K562 (cell line): Measurements from ENCODE around the gene PRDM15. TPM values are rescaled to one million over a fixed set of nuclear protein-coding genes. Genes with fewer than 3 reads are reported as not detected.

Experiments
- ATAC-seq: fragments of 200-7000 bp; cut with Tn5 transposase; 3 replicates; pipeline ENCODE4 v1.9.1; 2020; ENCODE audit warnings: moderate library complexity
- BruUV-seq: library from RNA; stranded (reverse); fragments of 400-500 nt; replicated peaks from 2 replicates; lab custom pipeline; 2021; lab: Mats Ljungman, UMichigan
- CTCF ChIA-PET: fragments of 300-600 bp; formaldehyde crosslinking; extraction: SDS; loops from one replicate; lab custom pipeline; 2021; ENCODE audit warnings: low intra/inter-chr PET ratio; lab: Yijun Ruan, JAX
- POLR2A ChIA-PET: fragments of 300-600, 350-650 bp; sonication (Branson Sonifier 250); formaldehyde crosslinking; extraction: SDS; loops from one replicate; lab custom pipeline; 2021; ENCODE audit warnings: antibody characterized with exemption, inconsistent platforms; lab: Yijun Ruan, JAX
- DNase-seq, 4 experiments: peaks; one replicate each; pipeline versions ENCODE4 v3.0.0 to v3.0.0-alpha.2; 2011 to 2018; ENCODE audit warnings: low spot score in 3 of 4, mixed read lengths in 3 of 4; ENCODE audit errors: extremely low read depth in 1 of 4
- FAIRE-seq: peaks from 2 replicates; lab custom pipeline; 2011; peaks lifted over from hg19 to GRCh38; lab: Jason Lieb, UNC
- H2AFZ ChIP-seq: 2 replicates; pipeline ENCODE4 v1.6.0; 2011; ENCODE audit warnings: low read depth, low read length, control low read depth, inconsistent platforms
- H3K27ac ChIP-seq: fragments of 200-600 bp; 3 replicates; pipeline ENCODE4 v1.8.0; 2011; ENCODE audit warnings: low read depth, mild to moderate bottlenecking, control low read depth, inconsistent platforms, low read length, moderate library complexity, mixed read lengths; ENCODE audit errors: extremely low read depth
- H3K27me3 ChIP-seq, 2 experiments: fragments of 300-600 bp in 1 of 2; 2 replicates in 1 of 2; 3 replicates in 1 of 2; pipeline versions ENCODE4 v1.6.0 to v1.8.0; 2011; ENCODE audit warnings: inconsistent platforms in 2 of 2, low read length in 2 of 2, mild to moderate bottlenecking in 1 of 2, mixed read lengths in 1 of 2, moderate library complexity in 1 of 2; ENCODE audit not compliant: control insufficient read depth in 2 of 2, insufficient read depth in 2 of 2
- H3K36me3 ChIP-seq: fragments of 300-600 bp; 3 replicates; pipeline ENCODE4 v1.8.0; 2011; ENCODE audit warnings: mild to moderate bottlenecking, low read length, inconsistent platforms; ENCODE audit not compliant: control insufficient read depth, insufficient read depth
- H3K4me1 ChIP-seq, 2 experiments: fragments of 200-600 bp in 1 of 2; replicated peaks in 1 of 2; 2 replicates in 1 of 2; 3 replicates in 1 of 2; pipeline versions ENCODE4 v1.5.1 to v1.8.0; 2011; ENCODE audit warnings: inconsistent platforms in 2 of 2, low read length in 2 of 2, mild to moderate bottlenecking in 1 of 2, mixed read lengths in 1 of 2, moderate library complexity in 1 of 2; ENCODE audit not compliant: control insufficient read depth in 2 of 2, insufficient read depth in 2 of 2
- H3K4me2 ChIP-seq: 2 replicates; pipeline ENCODE4 v1.6.1; 2011; ENCODE audit warnings: low read length, control low read depth, inconsistent platforms, mixed read lengths; ENCODE audit not compliant: insufficient read depth
- H3K4me3 ChIP-seq: fragments of 200-600 bp; sonication (generic), shearing (Covaris generic); 2 replicates; pipeline ENCODE4 v1.5.1; 2016; ENCODE audit warnings: control low read depth, inconsistent platforms
- H3K79me2 ChIP-seq: fragments of 200-600 bp; 3 replicates; pipeline ENCODE4 v1.8.0; 2011; ENCODE audit warnings: low read length, inconsistent platforms; ENCODE audit not compliant: control insufficient read depth, insufficient read depth
- H3K9ac ChIP-seq, 2 experiments: 2 replicates each; pipeline versions ENCODE4 v1.6.0 to v1.6.1; 2011; ENCODE audit warnings: low read depth in 2 of 2, low read length in 2 of 2, control low read depth in 1 of 2, inconsistent platforms in 1 of 2, mild to moderate bottlenecking in 1 of 2, mixed read lengths in 1 of 2; ENCODE audit not compliant: insufficient read depth in 1 of 2
- H3K9me1 ChIP-seq: one replicate; pipeline ENCODE4 v1.6.0; 2011; ENCODE audit warnings: inconsistent platforms, mild to moderate bottlenecking, low read length, moderate library complexity; ENCODE audit not compliant: control insufficient read depth, insufficient read depth
- H3K9me3 ChIP-seq: replicated peaks from 2 replicates; pipeline ENCODE4 v1.5.1; 2011; ENCODE audit warnings: low read depth, low read length, inconsistent platforms; ENCODE audit not compliant: control insufficient read depth, insufficient read depth
- H4K20me1 ChIP-seq: replicated peaks from 2 replicates; pipeline ENCODE4 v1.6.1; 2011; ENCODE audit warnings: low read length, inconsistent platforms, mixed read lengths; ENCODE audit not compliant: control insufficient read depth, insufficient read depth
- RBFOX2 ChIP-seq: fragments of 200-400 bp; formaldehyde crosslinking; IDR thresholded peaks from 2 replicates; pipeline ENCODE4 v1.6.1; 2017; ENCODE audit warnings: low read depth, mild to moderate bottlenecking, low read length, moderate library complexity
- SMC3 ChIP-seq: conservative IDR thresholded peaks from 2 replicates; pipeline ENCODE4 v1.6.1; 2011; ENCODE audit warnings: low read depth, low read length, improper control_type of control experiment; ENCODE audit not compliant: insufficient read depth
- STAT5B ChIP-seq: fragments of 250-450 bp; sonication (Bioruptor Pico); IDR thresholded peaks from 2 replicates; pipeline ENCODE4 v1.8.0; 2021; ENCODE audit warnings: mild to moderate bottlenecking, inconsistent platforms
- TARDBP ChIP-seq: fragments of 450-650 bp; IDR thresholded peaks from 2 replicates; pipeline ENCODE4 v1.6.1; 2016
- ZNF696 ChIP-seq: fragments of 250-450 bp; sonication (Bioruptor Pico); conservative IDR thresholded peaks from 2 replicates; pipeline ENCODE4 v1.4.0; 2020; ENCODE audit warnings: mild to moderate bottlenecking, moderate library complexity
- WGBS: fragments of 100-300 bp; shearing (Covaris generic); methylation state at CpG from one replicate; pipeline ENCODE4 v1.1.6; 2016; ENCODE audit warnings: low coverage, mixed read lengths; ENCODE audit not compliant: insufficient coverage; ENCODE audit errors: missing lambda C conversion rate; 5-methylcytosine and 5-hydroxymethylcytosine counted together
- in situ Hi-C: fragments of 300-500 bp; cut with MboI; formaldehyde crosslinking; loops from 4 replicates; pipeline ENCODE4 v1.15.0; 2018; ENCODE audit warnings: inconsistent platforms, mixed read lengths
- intact Hi-C: fragments of 100-400 bp; cut with micrococcal nuclease; formaldehyde crosslinking; loops from 2 replicates; pipeline ENCODE4 v1.14.2; 2022
- polyA plus RNA-seq, 8 experiments: library from polyadenylated mRNA; depleted of rRNA in 4 of 8; stranded (reverse) in 5 of 8; unstranded in 3 of 8; fragments of >200 nt; fragmentation: Nextera tagmentation in 2 of 8; fragmentation: Illumina TruSeq in 1 of 8; extraction: Ambion mirVana in 2 of 8; extraction: Trizol in 1 of 8; gene quantifications; 2 replicates each; pipeline versions ENCODE4 v1.2.1 to v1.2.3, GENCODE V29; 2011 to 2014; ENCODE audit warnings: inconsistent platforms in 1 of 8, missing spikeins in 1 of 8
- total RNA-seq, 7 experiments: library from RNA; depleted of rRNA in 6 of 7; stranded (reverse); fragments of >200 nt in 6 of 7; fragmentation: Illumina TruSeq in 2 of 7; extraction: Trizol in 2 of 7; gene quantifications; 2 replicates each; pipeline versions ENCODE4 v1.2.1 to v1.2.3, GENCODE V29; 2011 to 2021; ENCODE audit warnings: low replicate concordance in 1 of 7
- TF ChIP-seq, protein P1 (sequence below): fragments of 250-450 bp; sonication (Bioruptor Pico); IDR thresholded peaks from 2 replicates; pipeline ENCODE4 v1.4.0; 2020; ENCODE audit warnings: mild to moderate bottlenecking
- TF ChIP-seq, protein P2 (sequence below): fragments of 450-650 bp; IDR thresholded peaks from 2 replicates; pipeline ENCODE4 v1.6.1; 2016; ENCODE audit warnings: missing biosample characterization, missing genetic modification characterization
- TF ChIP-seq, protein P3 (sequence below): fragments of 450-650 bp; formaldehyde crosslinking; IDR thresholded peaks from 2 replicates; pipeline ENCODE4 v1.4.0; 2022; ENCODE audit warnings: missing genetic modification characterization
- TF ChIP-seq, protein P4 (sequence below): sonication (generic); IDR thresholded peaks from 2 replicates; pipeline ENCODE4 v1.6.1; 2016

The PRDM15 gene
- total and polyA plus RNA-seq, 9 of the 15 experiments (the other 6 are each of a cell fraction or from before 2014, with no cell fraction given), result 0.93 to 9.2 (median 6.2) TPM

DNA sequence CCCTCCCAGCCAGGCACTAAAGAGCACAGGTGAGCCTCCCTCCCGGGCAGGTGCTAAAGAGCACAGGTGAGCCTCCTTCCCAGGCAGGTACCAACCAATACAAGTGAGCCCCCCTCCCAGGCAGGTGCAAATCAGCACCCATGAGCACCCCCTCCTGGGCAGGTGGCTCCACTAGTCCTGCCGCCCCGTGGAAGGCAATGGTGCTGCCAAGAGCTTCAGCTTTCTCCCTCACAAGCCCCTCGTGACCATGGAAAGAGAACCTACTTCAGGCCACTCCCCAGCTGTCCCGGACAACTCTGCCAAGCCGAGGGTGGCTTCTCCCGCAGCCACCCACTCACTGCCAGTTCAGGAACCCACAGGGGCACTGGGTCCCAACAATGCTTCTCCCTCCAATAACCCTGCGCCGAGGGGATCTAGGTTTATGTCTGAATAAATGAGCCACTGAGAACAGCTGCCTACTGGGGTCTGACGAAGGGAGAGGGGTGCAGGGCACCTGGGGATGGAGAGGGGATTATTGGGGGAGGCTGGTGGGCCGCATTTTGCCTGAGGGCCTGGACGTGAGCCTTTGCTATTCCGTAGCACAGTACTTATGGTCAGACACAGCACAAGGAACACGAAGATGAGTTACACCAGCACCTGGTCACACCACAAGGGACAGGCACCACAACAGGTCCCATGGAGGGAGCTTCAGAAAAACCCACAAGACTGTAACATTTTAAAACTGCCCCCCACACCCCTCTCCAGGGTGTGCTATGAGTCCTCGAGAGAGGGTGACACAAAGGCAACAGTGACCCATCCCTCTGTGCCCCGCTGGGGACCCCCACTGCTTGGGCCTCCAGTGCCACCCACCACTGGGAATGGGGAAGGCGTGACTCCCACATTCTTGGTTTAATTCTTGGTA is 46.3 kb downstream of the PRDM15 start (continued):
- TF ChIP-seq, protein P1, sequence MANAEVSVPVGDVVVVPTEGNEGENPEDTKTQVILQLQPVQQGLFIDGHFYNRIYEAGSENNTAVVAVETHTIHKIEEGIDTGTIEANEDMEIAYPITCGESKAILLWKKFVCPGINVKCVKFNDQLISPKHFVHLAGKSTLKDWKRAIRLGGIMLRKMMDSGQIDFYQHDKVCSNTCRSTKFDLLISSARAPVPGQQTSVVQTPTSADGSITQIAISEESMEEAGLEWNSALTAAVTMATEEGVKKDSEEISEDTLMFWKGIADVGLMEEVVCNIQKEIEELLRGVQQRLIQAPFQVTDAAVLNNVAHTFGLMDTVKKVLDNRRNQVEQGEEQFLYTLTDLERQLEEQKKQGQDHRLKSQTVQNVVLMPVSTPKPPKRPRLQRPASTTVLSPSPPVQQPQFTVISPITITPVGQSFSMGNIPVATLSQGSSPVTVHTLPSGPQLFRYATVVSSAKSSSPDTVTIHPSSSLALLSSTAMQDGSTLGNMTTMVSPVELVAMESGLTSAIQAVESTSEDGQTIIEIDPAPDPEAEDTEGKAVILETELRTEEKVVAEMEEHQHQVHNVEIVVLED (CRISPR knock-in tag), result no peak

DNA sequence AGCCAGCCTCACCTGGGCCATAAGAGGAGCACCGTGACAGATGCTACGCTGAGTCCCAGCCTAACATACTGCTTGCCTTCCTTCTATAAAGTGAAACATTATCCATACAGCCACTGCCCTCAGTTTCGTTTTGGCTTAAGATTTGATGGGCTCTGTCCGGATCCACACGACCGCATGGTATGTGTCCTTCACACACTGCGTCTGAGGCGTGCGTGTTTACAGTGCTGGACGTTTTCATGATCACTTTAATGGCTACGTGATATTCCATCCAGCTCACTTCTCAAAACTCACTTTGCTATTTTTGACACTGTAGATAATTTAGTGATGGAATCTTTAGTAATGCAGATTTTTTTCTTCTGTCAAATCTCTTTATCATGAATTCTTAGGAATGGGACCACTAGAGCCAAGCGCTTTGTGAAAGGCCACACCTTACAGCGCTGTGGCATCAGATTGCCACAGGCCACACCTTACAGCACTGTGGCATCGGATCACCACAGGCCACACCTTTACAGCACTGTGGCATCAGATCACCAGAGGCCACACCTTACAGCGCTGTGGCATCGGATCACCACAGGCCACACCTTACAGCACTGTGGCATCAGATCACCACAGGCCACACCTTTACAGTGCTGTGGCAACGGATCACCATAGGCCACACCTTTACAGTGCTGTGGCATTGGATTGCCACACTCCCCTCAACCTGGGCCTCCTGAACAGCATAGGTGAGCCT is 47.1 kb downstream of the PRDM15 start:
- FAIRE-seq, result no peak
- DNase-seq, result no peak
- ChIA-PET CTCF (no interaction called here), POLR2A (no interaction called here)
- BruUV-seq, result no TSS peak
- WGBS, result 88% methylated on average over 17 of the region's 17 CpGs
- in situ Hi-C loops, result no loop called here
- H2AFZ ChIP-seq, result no peak overlapping the region
- TF ChIP-seq, protein P2, sequence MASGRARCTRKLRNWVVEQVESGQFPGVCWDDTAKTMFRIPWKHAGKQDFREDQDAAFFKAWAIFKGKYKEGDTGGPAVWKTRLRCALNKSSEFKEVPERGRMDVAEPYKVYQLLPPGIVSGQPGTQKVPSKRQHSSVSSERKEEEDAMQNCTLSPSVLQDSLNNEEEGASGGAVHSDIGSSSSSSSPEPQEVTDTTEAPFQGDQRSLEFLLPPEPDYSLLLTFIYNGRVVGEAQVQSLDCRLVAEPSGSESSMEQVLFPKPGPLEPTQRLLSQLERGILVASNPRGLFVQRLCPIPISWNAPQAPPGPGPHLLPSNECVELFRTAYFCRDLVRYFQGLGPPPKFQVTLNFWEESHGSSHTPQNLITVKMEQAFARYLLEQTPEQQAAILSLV (tag), result no peak
- TF ChIP-seq, protein P3, sequence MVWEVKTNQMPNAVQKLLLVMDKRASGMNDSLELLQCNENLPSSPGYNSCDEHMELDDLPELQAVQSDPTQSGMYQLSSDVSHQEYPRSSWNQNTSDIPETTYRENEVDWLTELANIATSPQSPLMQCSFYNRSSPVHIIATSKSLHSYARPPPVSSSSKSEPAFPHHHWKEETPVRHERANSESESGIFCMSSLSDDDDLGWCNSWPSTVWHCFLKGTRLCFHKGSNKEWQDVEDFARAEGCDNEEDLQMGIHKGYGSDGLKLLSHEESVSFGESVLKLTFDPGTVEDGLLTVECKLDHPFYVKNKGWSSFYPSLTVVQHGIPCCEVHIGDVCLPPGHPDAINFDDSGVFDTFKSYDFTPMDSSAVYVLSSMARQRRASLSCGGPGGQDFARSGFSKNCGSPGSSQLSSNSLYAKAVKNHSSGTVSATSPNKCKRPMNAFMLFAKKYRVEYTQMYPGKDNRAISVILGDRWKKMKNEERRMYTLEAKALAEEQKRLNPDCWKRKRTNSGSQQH (CRISPR knock-in tag), result no peak
- TF ChIP-seq, protein P4, sequence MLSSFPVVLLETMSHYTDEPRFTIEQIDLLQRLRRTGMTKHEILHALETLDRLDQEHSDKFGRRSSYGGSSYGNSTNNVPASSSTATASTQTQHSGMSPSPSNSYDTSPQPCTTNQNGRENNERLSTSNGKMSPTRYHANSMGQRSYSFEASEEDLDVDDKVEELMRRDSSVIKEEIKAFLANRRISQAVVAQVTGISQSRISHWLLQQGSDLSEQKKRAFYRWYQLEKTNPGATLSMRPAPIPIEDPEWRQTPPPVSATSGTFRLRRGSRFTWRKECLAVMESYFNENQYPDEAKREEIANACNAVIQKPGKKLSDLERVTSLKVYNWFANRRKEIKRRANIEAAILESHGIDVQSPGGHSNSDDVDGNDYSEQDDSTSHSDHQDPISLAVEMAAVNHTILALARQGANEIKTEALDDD, result no peak
- TF ChIP-seq ZNF696 (CRISPR knock-in tag), result no peak
- no peak for TF ChIP-seq SMC3
- no peak for TF ChIP-seq RBFOX2
- no peak for TF ChIP-seq STAT5B
- no peak for TF ChIP-seq TARDBP
- TF ChIP-seq, all 486 proteins: peak for 0
- Histone ChIP-seq H3K27ac (no peak overlapping the region), H3K9ac (no peak overlapping the region), H3K9me1 (peaks cover 3% of the 10 kb centered on the region), H3K9me3 (no peaks in the 10 kb centered on the region), H3K4me2 (no peak overlapping the region), H3K79me2 (no peaks in the 10 kb centered on the region), H3K36me3 (peaks cover 44% of the 10 kb centered on the region), H3K4me1 (peaks cover 11 to 27% of the 10 kb centered on the region in 2 experiments; a peak in 4 of 5 replicates), H4K20me1 (no peaks in the 10 kb centered on the region), H3K27me3 (no peaks in the 10 kb centered on the region), H3K4me3 (no peak overlapping the region)
- intact Hi-C loops, result no loop called here
- ATAC-seq, result no peak
